K562 (cell line): ENCODE data around the gene ADORA1. TPM values are rescaled to one million over a fixed set of nuclear protein-coding genes. Genes with fewer than 3 reads are reported as not detected.

Experiments
- ATAC-seq: fragments of 200-7000 bp; cut with Tn5 transposase; 3 replicates; pipeline ENCODE4 v1.9.1; 2020; ENCODE audit warnings: moderate library complexity
- BruUV-seq: library from RNA; stranded (reverse); fragments of 400-500 nt; replicated peaks from 2 replicates; lab custom pipeline; 2021; lab: Mats Ljungman, UMichigan
- CTCF ChIA-PET: fragments of 300-600 bp; formaldehyde crosslinking; extraction: SDS; loops from one replicate; lab custom pipeline; 2021; ENCODE audit warnings: low intra/inter-chr PET ratio; lab: Yijun Ruan, JAX
- POLR2A ChIA-PET: fragments of 300-600, 350-650 bp; sonication (Branson Sonifier 250); formaldehyde crosslinking; extraction: SDS; loops from one replicate; lab custom pipeline; 2021; ENCODE audit warnings: antibody characterized with exemption, inconsistent platforms; lab: Yijun Ruan, JAX
- DNase-seq, 4 experiments: peaks; one replicate each; pipeline versions ENCODE4 v3.0.0 to v3.0.0-alpha.2; 2011 to 2018; ENCODE audit warnings: low spot score in 3 of 4, mixed read lengths in 3 of 4; ENCODE audit errors: extremely low read depth in 1 of 4
- FAIRE-seq: peaks from 2 replicates; lab custom pipeline; 2011; peaks lifted over from hg19 to GRCh38; lab: Jason Lieb, UNC
- H2AFZ ChIP-seq: 2 replicates; pipeline ENCODE4 v1.6.0; 2011; ENCODE audit warnings: low read depth, low read length, control low read depth, inconsistent platforms
- H3K27ac ChIP-seq: fragments of 200-600 bp; 3 replicates; pipeline ENCODE4 v1.8.0; 2011; ENCODE audit warnings: low read depth, mild to moderate bottlenecking, control low read depth, inconsistent platforms, low read length, moderate library complexity, mixed read lengths; ENCODE audit errors: extremely low read depth
- H3K27me3 ChIP-seq, 2 experiments: fragments of 300-600 bp in 1 of 2; 2 replicates in 1 of 2; 3 replicates in 1 of 2; pipeline versions ENCODE4 v1.6.0 to v1.8.0; 2011; ENCODE audit warnings: inconsistent platforms in 2 of 2, low read length in 2 of 2, mild to moderate bottlenecking in 1 of 2, mixed read lengths in 1 of 2, moderate library complexity in 1 of 2; ENCODE audit not compliant: control insufficient read depth in 2 of 2, insufficient read depth in 2 of 2
- H3K36me3 ChIP-seq: fragments of 300-600 bp; 3 replicates; pipeline ENCODE4 v1.8.0; 2011; ENCODE audit warnings: mild to moderate bottlenecking, low read length, inconsistent platforms; ENCODE audit not compliant: control insufficient read depth, insufficient read depth
- H3K4me1 ChIP-seq, 2 experiments: fragments of 200-600 bp in 1 of 2; replicated peaks in 1 of 2; 2 replicates in 1 of 2; 3 replicates in 1 of 2; pipeline versions ENCODE4 v1.5.1 to v1.8.0; 2011; ENCODE audit warnings: inconsistent platforms in 2 of 2, low read length in 2 of 2, mild to moderate bottlenecking in 1 of 2, mixed read lengths in 1 of 2, moderate library complexity in 1 of 2; ENCODE audit not compliant: control insufficient read depth in 2 of 2, insufficient read depth in 2 of 2
- H3K4me2 ChIP-seq: 2 replicates; pipeline ENCODE4 v1.6.1; 2011; ENCODE audit warnings: low read length, control low read depth, inconsistent platforms, mixed read lengths; ENCODE audit not compliant: insufficient read depth
- H3K4me3 ChIP-seq: fragments of 200-600 bp; sonication (generic), shearing (Covaris generic); 2 replicates; pipeline ENCODE4 v1.5.1; 2016; ENCODE audit warnings: control low read depth, inconsistent platforms
- H3K79me2 ChIP-seq: fragments of 200-600 bp; 3 replicates; pipeline ENCODE4 v1.8.0; 2011; ENCODE audit warnings: low read length, inconsistent platforms; ENCODE audit not compliant: control insufficient read depth, insufficient read depth
- H3K9ac ChIP-seq, 2 experiments: 2 replicates each; pipeline versions ENCODE4 v1.6.0 to v1.6.1; 2011; ENCODE audit warnings: low read depth in 2 of 2, low read length in 2 of 2, control low read depth in 1 of 2, inconsistent platforms in 1 of 2, mild to moderate bottlenecking in 1 of 2, mixed read lengths in 1 of 2; ENCODE audit not compliant: insufficient read depth in 1 of 2
- H3K9me1 ChIP-seq: one replicate; pipeline ENCODE4 v1.6.0; 2011; ENCODE audit warnings: inconsistent platforms, mild to moderate bottlenecking, low read length, moderate library complexity; ENCODE audit not compliant: control insufficient read depth, insufficient read depth
- H3K9me3 ChIP-seq: replicated peaks from 2 replicates; pipeline ENCODE4 v1.5.1; 2011; ENCODE audit warnings: low read depth, low read length, inconsistent platforms; ENCODE audit not compliant: control insufficient read depth, insufficient read depth
- H4K20me1 ChIP-seq: replicated peaks from 2 replicates; pipeline ENCODE4 v1.6.1; 2011; ENCODE audit warnings: low read length, inconsistent platforms, mixed read lengths; ENCODE audit not compliant: control insufficient read depth, insufficient read depth
- ATF2 ChIP-seq: sonication (generic); formaldehyde crosslinking; IDR thresholded peaks from 2 replicates; pipeline ENCODE4 v1.8.1; 2022; ENCODE audit warnings: missing genetic modification reagents
- ELF1 ChIP-seq: fragments of 200-800 bp; sonication (Bioruptor generic); IDR thresholded peaks from 2 replicates; pipeline ENCODE4 v1.6.1; 2016; ENCODE audit warnings: missing genetic modification characterization, missing compliant biosample characterization
- POLR3A ChIP-seq: IDR thresholded peaks from 2 replicates; pipeline ENCODE4 v1.6.1; 2011; ENCODE audit warnings: borderline replicate concordance, mild to moderate bottlenecking, moderate library complexity; ENCODE audit not compliant: insufficient read length, insufficient read depth; ENCODE audit errors: extremely low read depth
- ZBTB2 ChIP-seq: fragments of 450-650 bp; IDR thresholded peaks from 2 replicates; pipeline ENCODE4 v1.6.1; 2016; ENCODE audit warnings: antibody characterized with exemption
- ZNF589 ChIP-seq: fragments of 200-800 bp; sonication (Bioruptor generic); IDR thresholded peaks from 2 replicates; pipeline ENCODE4 v1.6.1; 2016; ENCODE audit warnings: low read depth, missing genetic modification characterization, missing compliant biosample characterization
- ZSCAN29 ChIP-seq: fragments of 450-650 bp; IDR thresholded peaks from 2 replicates; pipeline ENCODE4 v1.6.1; 2017
- WGBS: fragments of 100-300 bp; shearing (Covaris generic); methylation state at CpG from one replicate; pipeline ENCODE4 v1.1.6; 2016; ENCODE audit warnings: low coverage, mixed read lengths; ENCODE audit not compliant: insufficient coverage; ENCODE audit errors: missing lambda C conversion rate; 5-methylcytosine and 5-hydroxymethylcytosine counted together
- in situ Hi-C: fragments of 300-500 bp; cut with MboI; formaldehyde crosslinking; loops from 4 replicates; pipeline ENCODE4 v1.15.0; 2018; ENCODE audit warnings: inconsistent platforms, mixed read lengths
- intact Hi-C: fragments of 100-400 bp; cut with micrococcal nuclease; formaldehyde crosslinking; loops from 2 replicates; pipeline ENCODE4 v1.14.2; 2022
- polyA plus RNA-seq, 8 experiments: library from polyadenylated mRNA; depleted of rRNA in 4 of 8; stranded (reverse) in 5 of 8; unstranded in 3 of 8; fragments of >200 nt; fragmentation: Nextera tagmentation in 2 of 8; fragmentation: Illumina TruSeq in 1 of 8; extraction: Ambion mirVana in 2 of 8; extraction: Trizol in 1 of 8; gene quantifications; 2 replicates each; pipeline versions ENCODE4 v1.2.1 to v1.2.3, GENCODE V29; 2011 to 2014; ENCODE audit warnings: inconsistent platforms in 1 of 8, missing spikeins in 1 of 8
- total RNA-seq, 7 experiments: library from RNA; depleted of rRNA in 6 of 7; stranded (reverse); fragments of >200 nt in 6 of 7; fragmentation: Illumina TruSeq in 2 of 7; extraction: Trizol in 2 of 7; gene quantifications; 2 replicates each; pipeline versions ENCODE4 v1.2.1 to v1.2.3, GENCODE V29; 2011 to 2021; ENCODE audit warnings: low replicate concordance in 1 of 7

Gene ADORA1
- total and polyA plus RNA-seq, 9 of the 15 experiments (the other 6 are each of a cell fraction or from before 2014, with no cell fraction given) = not detected

GRCh38 chr1:203161175-203161574, 33.6 kb downstream of the ADORA1 start:
- Histone ChIP-seq H3K27me3 (peaks cover 20 to 56% of the 10 kb centered on the region in 2 experiments; a peak in 4 of 5 replicates), H3K27ac (no peak overlapping the region), H3K9me3 (no peaks in the 10 kb centered on the region), H3K79me2 (no peaks in the 10 kb centered on the region), H4K20me1 (peaks cover 8% of the 10 kb centered on the region; the same call in 1 of the 2 replicates), H3K4me3 (no peak overlapping the region), H3K36me3 (no peaks in the 10 kb centered on the region), H3K9ac (no peak overlapping the region), H3K9me1 (no peaks in the 10 kb centered on the region), H3K4me1 (peaks cover 0 to 4% of the 10 kb centered on the region in 2 experiments; a peak in 1 of 5 replicates), H3K4me2 (no peak overlapping the region), H2AFZ (no peak overlapping the region)
- FAIRE-seq = no peak
- no TSS peak for BruUV-seq
- no peak for TF ChIP-seq ZBTB2
- no peak for TF ChIP-seq ZSCAN29
- no peak for TF ChIP-seq ZNF589 (CRISPR knock-in tag)
- no peak for TF ChIP-seq ATF2 (CRISPR knock-in tag)
- no peak for TF ChIP-seq POLR3A
- TF ChIP-seq ELF1 (tag) = no peak
- intact Hi-C loops = no loop called here
- in situ Hi-C loops = no loop called here
- ChIA-PET POLR2A (interaction anchor here (0.6 to 1.7 kb wide), 3 partner anchors 9 to 60 kb away, joined by 4 to 7 read pairs (median 4); partner anchors contain the start of gene MYBPH), CTCF (no interaction called here)
- no peak for DNase-seq
- WGBS = 0% methylated on average over 6 of the region's 6 CpGs
- no peak for ATAC-seq
